ENCODE results near the gene KCNC3. TPM values are rescaled to one million over a fixed set of nuclear protein-coding genes. Genes with fewer than 3 reads are reported as not detected.

The KCNC3 gene
- 1 to 10 TPM in 1 of 3 donors, under 1 TPM in 2; 0.51 to 1.4 (median 0.67) TPM for polyA plus RNA-seq

DNA sequence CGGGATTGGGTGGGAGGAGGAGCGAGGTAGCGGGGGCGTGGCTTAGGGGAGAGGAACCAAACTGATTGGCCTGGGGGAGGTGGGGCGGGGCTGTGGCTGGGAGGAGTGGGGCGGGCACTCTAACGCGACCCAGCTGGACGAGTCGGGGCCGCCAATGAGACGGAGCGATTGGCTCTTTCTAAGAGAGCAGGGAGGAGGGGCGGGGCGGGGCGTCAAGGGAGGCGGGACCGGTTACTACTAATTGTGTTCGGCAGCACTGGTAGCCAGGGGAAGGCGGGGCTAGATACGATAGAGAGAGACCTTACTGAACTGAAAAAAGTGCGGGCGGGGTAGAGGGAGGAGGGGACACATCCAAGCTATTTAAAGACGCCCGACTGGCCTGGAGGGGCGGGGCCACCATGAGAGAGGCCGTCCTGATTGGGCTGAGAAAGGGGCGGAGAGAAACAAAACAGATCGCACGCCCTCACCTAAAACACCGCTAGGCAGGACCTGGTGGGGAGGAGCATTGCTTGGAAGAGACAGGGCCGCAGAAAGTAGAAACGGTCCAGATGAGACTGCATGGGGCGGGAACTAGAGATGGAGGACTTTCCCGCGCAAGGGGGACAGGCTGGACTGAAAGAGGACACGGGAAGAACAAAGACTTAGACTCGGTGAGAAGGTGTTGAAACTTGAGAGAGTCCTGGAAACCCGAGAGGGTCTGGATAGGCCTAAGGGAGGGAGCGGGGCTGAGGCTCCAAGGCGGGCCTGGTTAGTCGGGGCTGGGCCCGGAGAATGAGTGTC, at the start of gene KCNC3:
Gene KCNC3 (minus strand): TSS at position 232 of the 780 bp plus-strand sequence. CDS start 295 bp downstream, outside the sequence.
- WGBS, 3 donors: 1 to 2% (median 1%) methylated on average over 42 to 43 of the region's 43 CpGs
- no peak within 1 kb of the TSS for H3K27ac ChIP-seq (ENCODE audit: low read depth, low read length)

DNA sequence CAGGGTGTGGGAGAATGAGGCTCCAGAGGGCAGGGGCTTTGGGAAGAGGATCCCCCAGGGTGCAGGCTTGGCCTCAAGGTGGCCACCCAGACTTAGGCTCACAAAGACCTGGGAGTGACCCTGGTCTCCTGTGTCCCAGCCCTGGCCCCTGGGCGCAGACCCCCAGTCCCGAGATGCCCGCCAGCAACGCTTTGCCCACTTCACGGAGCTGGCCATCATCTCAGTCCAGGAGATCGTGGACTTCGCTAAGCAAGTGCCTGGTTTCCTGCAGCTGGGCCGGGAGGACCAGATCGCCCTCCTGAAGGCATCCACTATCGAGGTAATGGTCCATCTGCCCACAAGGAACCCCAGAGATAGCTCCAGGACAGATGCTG, 49.7 kb upstream of the KCNC3 start:
- WGBS, 3 donors: 91 to 95% (median 92%) methylated on average over 10 of the region's 10 CpGs
- no peak overlapping the region for H3K27ac ChIP-seq (ENCODE audit: low read depth, low read length)

DNA sequence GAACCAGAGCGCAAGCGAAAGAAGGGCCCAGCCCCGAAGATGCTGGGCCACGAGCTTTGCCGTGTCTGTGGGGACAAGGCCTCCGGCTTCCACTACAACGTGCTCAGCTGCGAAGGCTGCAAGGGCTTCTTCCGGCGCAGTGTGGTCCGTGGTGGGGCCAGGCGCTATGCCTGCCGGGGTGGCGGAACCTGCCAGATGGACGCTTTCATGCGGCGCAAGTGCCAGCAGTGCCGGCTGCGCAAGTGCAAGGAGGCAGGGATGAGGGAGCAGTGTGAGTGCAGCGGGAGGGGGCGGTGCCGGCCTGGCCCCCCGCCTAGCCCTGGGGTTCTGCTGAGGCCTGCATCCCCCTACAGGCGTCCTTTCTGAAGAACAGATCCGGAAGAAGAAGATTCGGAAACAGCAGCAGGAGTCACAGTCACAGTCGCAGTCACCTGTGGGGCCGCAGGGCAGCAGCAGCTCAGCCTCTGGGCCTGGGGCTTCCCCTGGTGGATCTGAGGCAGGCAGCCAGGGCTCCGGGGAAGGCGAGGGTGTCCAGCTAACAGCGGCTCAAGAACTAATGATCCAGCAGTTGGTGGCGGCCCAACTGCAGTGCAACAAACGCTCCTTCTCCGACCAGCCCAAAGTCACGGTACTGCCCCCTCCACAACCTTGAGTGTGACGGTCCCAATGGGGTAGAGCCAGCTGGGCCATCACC, 49.1 kb upstream of the KCNC3 start:
- WGBS, 3 donors: 92 to 93% (median 93%) methylated on average over 36 of the region's 36 CpGs
- no peak overlapping the region for H3K27ac ChIP-seq (ENCODE audit: low read depth, low read length)

DNA sequence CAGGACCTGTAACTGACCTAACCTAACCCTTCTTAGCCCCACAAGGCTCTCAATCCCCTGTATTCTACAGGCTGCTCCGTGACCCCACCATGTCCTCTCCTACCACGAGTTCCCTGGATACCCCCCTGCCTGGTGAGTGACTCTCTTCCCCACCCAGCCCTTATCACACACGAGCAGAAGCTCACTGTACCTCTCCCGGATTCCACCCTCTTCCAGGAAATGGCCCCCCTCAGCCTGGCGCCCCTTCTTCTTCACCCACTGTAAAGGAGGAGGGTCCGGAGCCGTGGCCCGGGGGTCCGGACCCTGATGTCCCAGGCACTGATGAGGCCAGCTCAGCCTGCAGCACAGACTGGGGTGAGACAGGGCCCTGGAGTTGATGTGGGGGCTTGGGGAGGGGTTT, 48.3 kb upstream of the KCNC3 start:
- no peak overlapping the region for H3K27ac ChIP-seq (ENCODE audit: low read depth, low read length)
- 72 to 78% (median 74%) methylated on average over 9 of the region's 9 CpGs for WGBS, 3 donors

DNA sequence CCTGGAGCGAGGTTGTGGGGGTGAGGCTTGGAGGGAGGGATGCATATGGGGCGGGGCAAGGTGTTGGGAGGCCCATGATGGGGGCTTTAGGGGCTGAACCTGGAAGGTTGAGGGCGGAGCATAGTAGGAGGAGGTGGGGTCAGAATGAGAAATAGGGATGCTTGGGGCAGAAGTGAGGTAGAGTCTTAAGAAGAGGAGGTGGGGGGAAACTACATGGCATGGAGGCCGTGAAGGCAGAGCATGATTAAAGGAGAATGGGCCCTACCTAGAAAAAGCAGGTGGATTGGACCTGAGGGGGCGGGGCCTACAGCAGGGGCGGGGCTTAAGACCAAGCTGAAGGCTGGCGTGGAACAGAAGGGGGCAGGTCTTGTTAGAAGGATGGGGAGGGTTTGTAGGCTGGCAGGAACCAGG, 47.9 kb upstream of the KCNC3 start:
- WGBS, 3 donors: 42 to 60% (median 56%) methylated on average over 7 of the region's 7 CpGs
- H3K27ac ChIP-seq (ENCODE audit: low read depth, low read length): no peak overlapping the region

DNA sequence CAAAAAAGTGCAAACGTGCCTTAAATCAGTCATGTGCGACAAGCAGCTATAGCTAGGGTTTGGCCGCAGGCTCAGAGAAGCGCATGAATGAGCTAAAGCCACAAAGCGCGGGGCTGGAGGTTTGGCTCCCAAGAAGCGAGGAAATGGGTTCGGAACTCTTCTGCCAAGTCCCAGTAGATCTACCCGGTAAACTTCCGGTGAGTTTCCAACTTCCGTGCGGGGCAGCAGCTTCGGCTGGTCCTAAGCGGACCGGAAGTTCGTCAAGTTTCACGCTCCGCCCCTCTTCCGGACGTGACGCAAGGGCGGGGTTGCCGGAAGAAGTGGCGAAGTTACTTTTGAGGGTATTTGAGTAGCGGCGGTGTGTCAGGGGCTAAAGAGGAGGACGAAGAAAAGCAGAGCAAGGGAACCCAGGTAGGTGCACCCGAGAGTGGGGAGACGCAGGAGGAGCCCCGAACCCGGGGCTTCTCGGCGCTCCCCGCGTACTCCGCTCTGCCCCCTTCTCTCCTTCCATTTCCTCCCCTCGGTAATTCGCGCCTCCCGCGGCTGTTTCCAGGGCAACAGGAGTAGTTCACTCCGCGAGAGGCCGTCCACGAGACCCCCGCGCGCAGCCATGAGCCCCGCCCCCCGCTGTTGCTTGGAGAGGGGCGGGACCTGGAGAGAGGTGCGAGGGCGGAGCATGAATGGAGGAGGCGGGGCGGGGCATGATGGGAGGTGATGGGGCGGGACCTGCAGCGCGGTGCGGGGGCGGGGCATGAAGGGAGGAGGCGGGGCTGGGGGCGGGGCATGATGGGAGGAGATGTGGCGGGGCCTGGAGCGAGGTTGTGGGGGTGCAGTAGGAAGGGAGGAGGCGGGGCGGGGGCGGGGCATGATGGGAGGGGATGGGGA, 47.2 kb upstream of the KCNC3 start, which contains the start of gene NR1H2:
Gene NR1H2 (plus strand): TSS at position 292 of the 885 bp plus-strand sequence. CDS start 1,149 bp downstream, outside the sequence.
- 1 to 2% (median 2%) methylated on average over 54 to 67 of the region's 67 CpGs for WGBS, 3 donors
- H3K27ac ChIP-seq (ENCODE audit: low read depth, low read length): peak within 1 kb of the TSS; percentile 71

DNA sequence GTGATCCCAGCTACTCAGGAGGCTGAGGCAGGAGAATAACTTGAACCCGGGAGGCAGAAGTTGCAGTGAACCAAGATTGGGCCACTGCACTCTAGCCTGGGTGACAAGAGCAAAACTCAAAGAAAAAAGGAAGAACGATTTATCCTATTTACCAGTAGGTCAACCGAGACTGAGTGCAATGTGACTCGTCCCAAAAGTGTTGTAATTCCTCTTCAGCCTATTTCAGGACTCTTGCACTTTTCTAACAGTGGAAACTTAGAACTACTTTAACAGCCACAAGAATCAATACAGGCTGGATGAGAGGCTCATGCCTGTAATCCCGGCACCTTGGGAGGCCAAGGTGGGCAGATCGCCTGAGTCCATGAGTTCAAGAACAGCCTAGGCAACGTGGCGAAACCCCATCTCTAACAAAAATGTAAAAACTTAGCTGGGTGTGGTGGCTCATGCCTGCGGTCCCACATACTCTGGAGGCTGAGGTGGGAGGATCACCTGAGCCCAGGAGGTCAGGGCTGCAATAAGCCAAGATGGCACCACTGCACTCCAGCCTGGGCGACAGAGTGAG, 42.8 kb upstream of the KCNC3 start:
- WGBS, 3 donors: 73 to 86% (median 73%) methylated on average over 10 of the region's 10 CpGs
- H3K27ac ChIP-seq (ENCODE audit: low read depth, low read length): no peak overlapping the region

DNA sequence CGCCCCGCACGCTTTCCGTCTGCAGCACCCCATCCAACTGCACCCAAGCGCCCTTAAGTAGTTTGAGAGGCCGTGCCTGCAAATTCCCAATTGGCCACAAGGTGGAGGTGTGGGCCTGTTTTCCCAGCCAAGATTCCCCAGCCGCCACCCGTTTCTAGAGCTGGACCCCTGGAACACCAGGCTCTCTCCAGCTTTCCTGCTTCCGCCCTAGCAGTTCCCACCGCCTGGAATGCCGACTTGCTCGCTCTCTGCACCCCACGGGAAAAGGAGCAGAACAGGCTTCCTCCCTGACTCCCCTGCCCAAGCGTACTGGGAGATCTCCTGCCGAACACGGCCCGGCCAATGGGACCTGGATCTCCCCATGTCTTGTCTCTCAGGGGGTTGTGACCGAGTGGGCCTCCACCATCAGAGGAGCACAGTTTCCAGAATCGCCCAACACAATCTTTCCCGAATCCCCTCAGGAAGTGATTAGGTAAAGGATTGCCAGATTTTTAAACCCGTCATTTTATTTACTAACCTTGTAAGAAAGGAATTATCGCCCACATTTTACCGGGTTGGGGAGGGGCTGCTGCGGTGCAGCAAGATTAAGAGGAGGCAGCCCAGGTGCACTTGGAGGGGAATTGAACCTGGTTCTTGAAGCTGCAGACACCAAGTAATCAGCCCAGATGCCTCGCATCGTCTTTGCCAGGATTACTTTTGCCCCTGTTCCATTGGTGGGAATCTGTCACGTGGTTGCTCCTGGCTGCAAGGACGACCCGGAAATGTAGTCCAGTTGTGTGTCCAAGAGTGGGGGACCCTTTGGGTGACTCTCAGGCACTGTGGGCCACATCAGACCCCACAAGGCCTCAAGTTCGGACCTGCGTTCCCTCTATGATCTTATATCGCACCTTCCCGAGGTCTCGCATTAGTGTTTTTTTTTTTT, 39.7 kb upstream of the KCNC3 start:
- WGBS, 3 donors: 4 to 11% (median 5%) methylated on average over 34 of the region's 34 CpGs
- H3K27ac ChIP-seq (ENCODE audit: low read depth, low read length): peak overlapping the region; percentile 29

DNA sequence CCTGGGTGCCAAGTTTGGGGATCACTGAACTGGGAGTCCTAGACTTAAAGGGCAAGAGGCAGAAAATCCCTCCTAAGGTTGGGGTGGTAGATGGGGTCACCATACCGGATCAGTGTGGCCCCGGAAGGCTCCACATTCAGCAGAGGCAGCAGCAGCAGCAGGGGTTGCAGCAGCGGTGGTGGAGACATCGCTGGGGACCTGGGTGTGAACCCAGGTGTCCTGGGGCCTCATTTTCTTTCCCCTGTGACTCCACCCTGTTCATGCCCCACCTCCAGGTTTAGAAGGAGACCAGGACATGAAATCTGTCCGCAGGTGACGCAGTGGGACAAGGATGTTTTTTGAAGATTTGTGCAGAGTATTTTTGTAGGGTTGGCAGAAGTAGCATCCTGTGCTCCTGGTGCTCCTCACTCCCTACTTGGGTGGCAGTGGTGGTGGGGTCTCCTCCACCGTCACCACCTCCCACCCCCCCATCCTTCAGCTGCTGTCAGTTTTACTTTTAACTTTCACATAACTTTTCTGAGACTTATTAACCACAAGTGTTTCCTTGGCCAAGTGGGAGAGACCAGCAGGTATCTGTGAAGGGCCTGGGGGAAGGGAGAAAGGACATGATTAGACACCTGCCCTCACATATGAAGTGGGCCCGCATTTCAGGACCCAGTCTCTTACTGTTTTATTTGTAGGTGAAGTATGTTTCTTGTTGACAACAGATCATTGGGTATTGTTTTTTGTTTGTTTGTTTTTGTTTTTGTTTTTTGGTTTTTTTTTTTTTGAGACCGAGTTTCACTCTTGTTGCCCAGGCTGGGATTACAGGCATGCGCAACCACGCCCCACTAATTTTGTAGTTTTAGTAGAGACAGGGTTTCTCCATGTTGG, 36.5 kb upstream of the KCNC3 start, which contains the start of gene NAPSA:
Gene NAPSA (minus strand): TSS at position 206 of the 873 bp plus-strand sequence. CDS start 18 bp downstream, at position 188.
- no peak within 1 kb of the TSS for H3K27ac ChIP-seq (ENCODE audit: low read depth, low read length)

DNA sequence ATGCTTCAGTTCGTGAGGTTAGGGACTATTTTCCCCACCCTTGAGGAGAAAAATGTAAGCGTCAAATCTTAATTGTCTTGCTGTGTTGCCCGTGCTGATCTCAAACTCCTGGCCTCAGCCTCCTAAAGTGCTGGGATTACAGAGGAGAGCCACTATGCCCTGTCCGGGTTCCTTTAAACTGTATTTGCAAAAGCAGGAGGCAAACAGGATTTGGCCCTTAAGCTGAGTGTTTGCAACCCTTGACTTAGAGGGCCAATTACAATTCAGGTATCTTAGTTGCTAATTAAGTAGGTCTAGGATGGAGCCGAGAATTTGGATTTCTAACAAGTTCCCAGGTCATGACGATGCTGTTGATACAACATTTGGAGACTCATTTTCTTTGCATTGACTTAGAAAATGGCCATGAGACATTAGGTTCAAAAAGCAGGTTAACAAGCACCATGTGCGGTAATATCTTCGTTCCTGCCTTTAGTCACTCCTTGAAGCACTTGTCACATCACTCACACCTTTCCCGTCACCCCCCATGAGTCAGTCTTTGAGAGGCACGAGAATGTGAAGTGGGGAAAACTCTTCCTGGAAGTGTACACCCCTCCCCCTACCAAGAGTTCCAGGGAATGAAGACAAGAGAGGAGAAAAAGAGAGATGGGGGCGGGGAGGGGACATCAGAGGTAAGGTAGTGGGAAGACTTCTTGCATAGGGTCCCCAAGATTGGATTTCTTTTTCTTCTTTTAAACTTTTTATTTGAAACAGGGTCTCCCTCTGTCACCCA, 33.7 kb upstream of the KCNC3 start:
- 70 to 74% (median 73%) methylated on average over 11 of the region's 11 CpGs for WGBS, 3 donors
- no peak overlapping the region for H3K27ac ChIP-seq (ENCODE audit: low read depth, low read length)

More for the DNA sequence above, 36.5 kb upstream of the KCNC3 start, which contains the start of gene NAPSA:
- WGBS, 3 donors: 81 to 83% (median 82%) methylated on average over 11 of the region's 11 CpGs

DNA sequence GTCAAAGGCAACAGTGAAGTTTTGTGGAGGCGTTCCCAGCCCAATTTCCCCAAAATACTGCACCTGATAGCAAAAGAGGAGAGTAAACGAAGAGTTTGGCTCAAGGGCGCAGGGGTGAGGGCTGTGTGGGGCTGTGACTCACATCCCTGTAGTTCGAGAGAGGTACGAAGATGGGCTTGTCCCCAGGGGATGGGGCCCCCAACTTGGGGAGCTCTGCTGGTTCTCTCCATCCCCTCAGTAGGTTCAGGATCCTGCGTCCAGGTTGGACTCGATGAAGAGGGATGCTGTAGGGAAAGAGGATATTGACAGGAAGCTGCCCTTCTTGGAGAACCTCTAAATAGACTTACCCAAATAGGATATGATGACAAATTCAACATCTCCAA, 32.8 kb upstream of the KCNC3 start:
- no peak overlapping the region for H3K27ac ChIP-seq (ENCODE audit: low read depth, low read length)
- 87 to 92% (median 87%) methylated on average over 7 of the region's 7 CpGs for WGBS, 3 donors

DNA sequence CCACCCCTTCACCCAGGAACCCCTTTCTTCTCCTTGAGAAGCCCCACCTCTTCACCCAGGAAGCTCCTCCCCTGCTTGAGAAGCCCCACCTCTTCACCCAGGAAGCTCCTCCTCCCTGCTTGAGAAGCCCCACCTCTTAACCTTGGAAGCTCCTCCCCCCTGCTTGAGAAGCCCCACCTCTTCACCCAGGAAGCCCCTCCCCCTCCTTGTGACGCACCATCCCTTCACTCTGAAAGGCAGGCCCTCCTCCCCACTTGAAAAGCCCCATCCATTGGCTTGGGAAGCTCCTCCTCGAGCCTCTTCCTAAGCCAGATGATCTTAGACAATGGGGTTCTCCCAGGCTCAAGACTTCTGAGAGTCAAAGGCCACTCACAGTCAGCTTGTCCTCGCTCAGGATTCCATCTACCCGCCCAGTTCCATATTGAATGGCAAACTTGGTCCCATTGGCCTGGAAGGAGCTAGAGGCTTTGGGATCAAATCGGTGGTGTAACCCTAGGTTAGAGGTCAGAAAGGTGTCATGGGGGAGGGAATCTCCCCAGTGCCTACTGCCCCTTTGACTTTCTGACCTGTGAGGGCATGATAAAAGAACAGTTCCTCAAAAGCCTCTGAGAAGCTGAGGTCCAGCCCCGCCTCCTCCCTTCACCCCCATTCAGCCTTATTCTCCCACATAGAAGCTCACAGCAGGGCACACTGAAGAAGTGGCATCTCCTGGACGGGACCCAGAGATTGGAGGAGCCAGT, 32.3 kb upstream of the KCNC3 start:
- 84 to 87% (median 86%) methylated on average over 6 to 7 of the region's 7 CpGs for WGBS, 3 donors
- no peak overlapping the region for H3K27ac ChIP-seq (ENCODE audit: low read depth, low read length)

DNA sequence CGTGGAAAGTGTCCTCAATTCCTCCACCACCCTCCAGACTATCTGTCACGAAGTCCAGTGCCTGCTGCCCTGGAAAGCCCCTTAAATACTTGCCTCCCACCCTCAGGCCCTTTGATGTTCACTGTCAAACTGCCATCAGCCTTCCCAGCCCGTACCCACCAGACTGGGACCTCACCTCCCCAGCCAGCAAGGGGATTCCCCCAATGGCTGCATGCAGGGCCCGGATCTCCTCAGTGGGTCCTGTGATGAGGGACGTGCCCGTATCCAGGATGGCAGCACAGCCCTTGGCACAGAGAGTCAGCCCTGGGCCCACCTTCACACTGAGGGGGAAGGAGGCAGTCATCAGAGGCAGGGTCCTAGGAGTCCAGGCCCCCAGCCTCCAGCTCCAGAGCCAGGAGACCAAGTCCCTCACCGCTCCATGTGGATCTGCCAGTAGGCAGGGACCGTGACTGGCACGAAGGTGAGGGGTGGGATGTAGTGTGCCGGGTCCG, 30.2 kb upstream of the KCNC3 start:
- WGBS, 3 donors: 92 to 97% (median 92%) methylated on average over 11 of the region's 11 CpGs
- no peak overlapping the region for H3K27ac ChIP-seq (ENCODE audit: low read depth, low read length)

DNA sequence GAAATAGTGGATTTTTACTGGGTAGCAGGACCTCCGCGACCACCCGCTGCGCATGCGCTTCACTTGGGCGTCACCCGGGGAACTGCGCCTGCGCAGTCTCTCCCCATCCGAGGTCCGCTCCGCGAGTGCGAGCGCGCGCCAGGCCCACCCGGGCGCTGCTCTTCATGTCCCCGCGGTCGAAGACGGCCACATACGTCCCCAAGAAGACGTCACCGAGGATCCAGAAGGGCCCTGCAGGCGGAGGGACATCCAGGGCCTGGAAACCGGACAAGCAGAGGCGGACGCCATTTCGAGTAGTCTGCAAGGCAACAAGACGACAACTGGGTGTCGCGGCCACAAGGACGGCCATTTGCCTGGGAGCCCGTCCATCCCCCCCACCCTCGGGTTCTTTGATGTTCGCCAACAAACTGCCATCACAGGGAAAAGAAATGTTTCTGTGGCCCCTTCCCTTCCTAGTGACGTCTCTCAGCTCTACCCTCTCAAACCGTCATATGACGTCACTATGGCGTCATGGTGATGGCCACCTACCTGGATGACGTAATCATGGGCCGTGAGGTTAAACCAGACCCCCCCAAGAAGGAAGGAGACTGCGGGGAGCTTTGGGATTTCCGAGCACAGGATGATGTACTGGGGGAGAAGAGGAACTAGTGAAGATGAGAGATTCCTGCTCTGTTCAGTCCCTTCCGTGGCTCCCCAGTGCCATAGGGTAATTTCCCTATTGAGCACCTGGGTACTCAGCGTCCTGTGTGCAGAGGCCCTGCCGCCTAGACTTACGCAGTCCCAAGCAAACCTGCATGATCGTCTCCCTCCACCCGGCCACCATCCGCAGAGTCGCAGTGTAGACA, 29.5 kb upstream of the KCNC3 start:
- no peak overlapping the region for H3K27ac ChIP-seq (ENCODE audit: low read depth, low read length)
- 30 to 33% (median 32%) methylated on average over 53 to 54 of the region's 54 CpGs for WGBS, 3 donors
